DMS53 (cell line): Measurements from ENCODE around the gene NLGN3.
"Not testable (repeated sequence)": the region's sequence is repeated elsewhere in the genome, so short reads cannot be mapped to it uniquely, and the experiment has no call there.

ENCODE experiments used
- DNase-seq: peaks from one replicate; lab custom pipeline; 2025; lab: John Stamatoyannopoulos, UW

The NLGN3 gene

GRCh38 chrX:71170660-71171059, 26.0 kb downstream of the NLGN3 start:
- DNase-seq: no peak

GRCh38 chrX:71171110-71171801, 26.6 kb downstream of the NLGN3 start:
- no peak for DNase-seq

- no peak for DNase-seq
Measured at GRCh38 chrX:71173440-71173839, 28.8 kb downstream of the NLGN3 start.

- no peak for DNase-seq
Measured at GRCh38 chrX:71174795-71175194, 30.2 kb downstream of the NLGN3 start.

- DNase-seq: no peak
Measured at GRCh38 chrX:71175531-71175930, 30.9 kb downstream of the NLGN3 start.

- no peak for DNase-seq
Measured at GRCh38 chrX:71177327-71177726, 32.7 kb downstream of the NLGN3 start.

GRCh38 chrX:71178908-71179307, 34.3 kb downstream of the NLGN3 start:
- peak; percentile 83 for DNase-seq

- DNase-seq: not testable (repeated sequence)
Measured at GRCh38 chrX:71180579-71181265, 36.1 kb downstream of the NLGN3 start.

- peak; percentile 64 for DNase-seq
Measured at GRCh38 chrX:71181558-71181909, 36.9 kb downstream of the NLGN3 start.

GRCh38 chrX:71181910-71182799, 37.5 kb downstream of the NLGN3 start:
- DNase-seq: peak; percentile 98

GRCh38 chrX:71182871-71183270, 38.2 kb downstream of the NLGN3 start:
- peak; percentile 20 for DNase-seq

- DNase-seq: no peak
Measured at GRCh38 chrX:71183341-71183740, 38.7 kb downstream of the NLGN3 start.

GRCh38 chrX:71184092-71184491, 39.5 kb downstream of the NLGN3 start:
- no peak for DNase-seq

GRCh38 chrX:71184803-71185495, 40.3 kb downstream of the NLGN3 start:
- peak; percentile 85 for DNase-seq

- DNase-seq: no peak
Measured at GRCh38 chrX:71191248-71191647, 46.6 kb downstream of the NLGN3 start.

GRCh38 chrX:71195964-71196649, 51.5 kb downstream of the NLGN3 start:
- DNase-seq: no peak

GRCh38 chrX:71198066-71198465, 53.4 kb downstream of the NLGN3 start:
- no peak for DNase-seq

- DNase-seq: no peak
Measured at GRCh38 chrX:71199252-71200008, 54.8 kb downstream of the NLGN3 start.

- no peak for DNase-seq
Measured at GRCh38 chrX:71210816-71211215, 66.2 kb downstream of the NLGN3 start.

GRCh38 chrX:71212536-71212935, 67.9 kb downstream of the NLGN3 start:
- peak; percentile 67 for DNase-seq

- no peak for DNase-seq
Measured at GRCh38 chrX:71214152-71214551, 69.5 kb downstream of the NLGN3 start.
